ENCODE results near the gene ZNF90. TPM values are rescaled to one million over a fixed set of nuclear protein-coding genes. Genes with fewer than 3 reads are reported as not detected.

ZNF90 gene
- polyA plus RNA-seq, 1 donor (not counting 4 experiments of a cell fraction or from before 2014, with no cell fraction given): 5.8 TPM

- no peak overlapping the region for H3K27ac ChIP-seq (ENCODE audit: control insufficient read depth, insufficient read depth, low read length)
- no peaks in the 10 kb centered on the region for H3K36me3 ChIP-seq (ENCODE audit: control insufficient read depth in 2 of 2, extremely low read depth in 1 of 2, insufficient read depth in 2 of 2, low read length in 2 of 2)
- FAIRE-seq: no peak
- peaks cover 6% of the 10 kb centered on the region for H3K79me2 ChIP-seq (ENCODE audit: control insufficient read depth, insufficient read depth, low read length)
- DNase-seq (ENCODE audit: low read depth, low spot score): no peak
- no peak overlapping the region for H3K9ac ChIP-seq (ENCODE audit: control insufficient read depth, extremely low read depth, insufficient read depth, low read length)
- no peak overlapping the region for H3K4me3 ChIP-seq (ENCODE audit: control insufficient read depth in 2 of 3, extremely low read depth in 1 of 3, insufficient read depth in 2 of 3, low read depth in 1 of 3, low read length in 3 of 3)
- H3K4me2 ChIP-seq (ENCODE audit: control insufficient read depth, extremely low read depth, insufficient read depth, low read depth, low read length): no peak overlapping the region
- H3K9me1 ChIP-seq (ENCODE audit: control insufficient read depth, extremely low read depth, insufficient read depth, low read length): no peaks in the 10 kb centered on the region
- H3K9me3 ChIP-seq (ENCODE audit: control insufficient read depth, low read depth, low read length): no peaks in the 10 kb centered on the region
- no peak overlapping the region for H2AFZ ChIP-seq (ENCODE audit: control insufficient read depth, low read length)
- dilution Hi-C loops (cut with MboI; ENCODE audit: extremely low pct_ligation_motif_present, low sequenced_read_pairs): no loop called here
- no peak for TF ChIP-seq EZH2 (IDR thresholded peaks at IDR 0.05; ENCODE audit: low read length)
- TF ChIP-seq, protein P1, sequence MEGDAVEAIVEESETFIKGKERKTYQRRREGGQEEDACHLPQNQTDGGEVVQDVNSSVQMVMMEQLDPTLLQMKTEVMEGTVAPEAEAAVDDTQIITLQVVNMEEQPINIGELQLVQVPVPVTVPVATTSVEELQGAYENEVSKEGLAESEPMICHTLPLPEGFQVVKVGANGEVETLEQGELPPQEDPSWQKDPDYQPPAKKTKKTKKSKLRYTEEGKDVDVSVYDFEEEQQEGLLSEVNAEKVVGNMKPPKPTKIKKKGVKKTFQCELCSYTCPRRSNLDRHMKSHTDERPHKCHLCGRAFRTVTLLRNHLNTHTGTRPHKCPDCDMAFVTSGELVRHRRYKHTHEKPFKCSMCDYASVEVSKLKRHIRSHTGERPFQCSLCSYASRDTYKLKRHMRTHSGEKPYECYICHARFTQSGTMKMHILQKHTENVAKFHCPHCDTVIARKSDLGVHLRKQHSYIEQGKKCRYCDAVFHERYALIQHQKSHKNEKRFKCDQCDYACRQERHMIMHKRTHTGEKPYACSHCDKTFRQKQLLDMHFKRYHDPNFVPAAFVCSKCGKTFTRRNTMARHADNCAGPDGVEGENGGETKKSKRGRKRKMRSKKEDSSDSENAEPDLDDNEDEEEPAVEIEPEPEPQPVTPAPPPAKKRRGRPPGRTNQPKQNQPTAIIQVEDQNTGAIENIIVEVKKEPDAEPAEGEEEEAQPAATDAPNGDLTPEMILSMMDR (optimal IDR thresholded peaks at IDR 0.05 in 1 of 3, IDR thresholded peaks at IDR 0.05 in 1 of 3, conservative IDR thresholded peaks at IDR 0.05 in 1 of 3; ENCODE audit: extremely low read depth in 1 of 3, insufficient read depth in 2 of 3, low read length in 3 of 3): no peak
- no peaks in the 10 kb centered on the region for H4K20me1 ChIP-seq (ENCODE audit: control insufficient read depth, extremely low read depth, insufficient read depth, low read length)
- H3K27me3 ChIP-seq (ENCODE audit: control insufficient read depth, extremely low read depth, insufficient read depth, low read length): no peaks in the 10 kb centered on the region
- H3K4me1 ChIP-seq (ENCODE audit: control insufficient read depth, extremely low read depth, insufficient read depth, low read length): peaks cover 2% of the 10 kb centered on the region
These were observed 88.3 kb downstream of the ZNF90 start for GRCh38 chr19:20165971-20166592.

DNA sequence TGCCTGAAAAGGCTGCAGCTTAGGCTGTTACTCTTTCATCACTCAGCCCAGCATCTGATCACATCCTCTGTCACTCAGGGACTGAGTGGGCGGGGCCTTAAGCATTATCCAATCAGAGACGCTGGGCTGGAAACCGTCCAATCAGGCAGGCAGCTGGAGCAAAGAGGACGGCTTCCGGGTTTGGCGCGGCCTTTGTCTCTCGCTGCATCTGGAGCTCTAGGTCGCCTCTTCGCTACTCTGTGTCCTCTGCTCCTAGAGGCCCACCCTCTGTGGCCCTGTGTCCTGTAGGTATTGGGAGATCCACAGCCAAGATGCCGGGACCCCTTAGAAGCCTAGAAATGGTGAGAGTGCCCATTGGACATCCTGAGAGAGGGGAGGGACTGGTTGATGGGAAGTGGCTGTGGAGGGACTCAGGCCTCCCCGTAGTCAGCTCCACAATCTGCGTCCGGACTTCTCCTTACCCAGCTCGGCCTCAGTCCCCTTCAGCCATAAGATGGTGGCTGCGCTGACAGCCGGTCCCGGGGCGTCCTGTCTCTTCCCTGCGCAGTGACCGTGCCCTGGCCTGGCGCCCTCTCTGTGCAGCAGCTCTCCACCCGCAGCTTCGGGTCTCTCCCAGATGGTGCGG, 89.3 kb downstream of the ZNF90 start, which contains the start of gene ZNF486:
Gene ZNF486, plus strand, starts transcription at position 195 of the 625 bp plus-strand sequence. Its CDS starts 117 bp downstream, at position 312.
- H3K4me1 ChIP-seq (ENCODE audit: control insufficient read depth, extremely low read depth, insufficient read depth, low read length): peaks cover 4% of the 10 kb centered on the region
- H3K4me2 ChIP-seq (ENCODE audit: control insufficient read depth, extremely low read depth, insufficient read depth, low read depth, low read length): peak within 1 kb of the TSS; percentile 61
- H3K27me3 ChIP-seq (ENCODE audit: control insufficient read depth, extremely low read depth, insufficient read depth, low read length): no peaks in the 10 kb centered on the region
- peak; percentile 72 for DNase-seq (ENCODE audit: low read depth, low spot score)
- peaks cover 9% of the 10 kb centered on the region for H3K79me2 ChIP-seq (ENCODE audit: control insufficient read depth, insufficient read depth, low read length)
- H3K9ac ChIP-seq (ENCODE audit: control insufficient read depth, extremely low read depth, insufficient read depth, low read length): peak within 1 kb of the TSS; percentile 85
- H3K27ac ChIP-seq (ENCODE audit: control insufficient read depth, insufficient read depth, low read length): peak within 1 kb of the TSS; percentile 53
- TF ChIP-seq, protein P1 (optimal IDR thresholded peaks at IDR 0.05 in 1 of 3, IDR thresholded peaks at IDR 0.05 in 1 of 3, conservative IDR thresholded peaks at IDR 0.05 in 1 of 3; ENCODE audit: extremely low read depth in 1 of 3, insufficient read depth in 2 of 3, low read length in 3 of 3): no peak
- TF ChIP-seq EZH2 (IDR thresholded peaks at IDR 0.05; ENCODE audit: low read length): no peak
- H4K20me1 ChIP-seq (ENCODE audit: control insufficient read depth, extremely low read depth, insufficient read depth, low read length): no peaks in the 10 kb centered on the region
- H3K9me3 ChIP-seq (ENCODE audit: control insufficient read depth, low read depth, low read length): no peaks in the 10 kb centered on the region
- no peak for FAIRE-seq
- H3K4me3 ChIP-seq (ENCODE audit: control insufficient read depth in 2 of 3, extremely low read depth in 1 of 3, insufficient read depth in 2 of 3, low read depth in 1 of 3, low read length in 3 of 3): peak within 1 kb of the TSS; percentile 64 to 87 (median 75)
- dilution Hi-C loops (cut with MboI; ENCODE audit: extremely low pct_ligation_motif_present, low sequenced_read_pairs): no loop called here
- peak within 1 kb of the TSS; percentile 97 for H2AFZ ChIP-seq (ENCODE audit: control insufficient read depth, low read length)
- no peaks in the 10 kb centered on the region for H3K9me1 ChIP-seq (ENCODE audit: control insufficient read depth, extremely low read depth, insufficient read depth, low read length)
- peaks cover 0 to 2% of the 10 kb centered on the region in 2 experiments for H3K36me3 ChIP-seq (ENCODE audit: control insufficient read depth in 2 of 2, extremely low read depth in 1 of 2, insufficient read depth in 2 of 2, low read length in 2 of 2)
